H9 (cell line): ENCODE data around the gene ST8SIA2. TPM values are rescaled to one million over a fixed set of nuclear protein-coding genes. Genes with fewer than 3 reads are reported as not detected.

Experiments used
- DNase-seq: peaks from one replicate; pipeline ENCODE4 v3.0.0-alpha.2; 2017
- H2AFZ ChIP-seq: one replicate; pipeline ENCODE4 v1.6.1; 2013; ENCODE audit warnings: mild to moderate bottlenecking, low read length, control low read depth, moderate library complexity
- H2AK5ac ChIP-seq: 2 replicates; pipeline ENCODE4 v1.6.1; 2013; ENCODE audit warnings: low read length, control low read depth, mixed read lengths; ENCODE audit not compliant: insufficient read length
- H2BK120ac ChIP-seq: one replicate; pipeline ENCODE4 v1.6.1; 2013; ENCODE audit warnings: low read depth, mild to moderate bottlenecking, low read length, control low read depth, inconsistent platforms; ENCODE audit not compliant: poor library complexity, severe bottlenecking
- H2BK12ac ChIP-seq: 2 replicates; pipeline ENCODE4 v1.6.1; 2013; ENCODE audit warnings: low read length, control low read depth, mixed read lengths, low read depth; ENCODE audit not compliant: insufficient read length
- H2BK15ac ChIP-seq: 2 replicates; pipeline ENCODE4 v1.6.1; 2013; ENCODE audit warnings: low read depth, low read length, control low read depth
- H2BK20ac ChIP-seq: one replicate; pipeline ENCODE4 v1.6.1; 2013; ENCODE audit warnings: low read depth, mild to moderate bottlenecking, low read length, control low read depth, inconsistent platforms; ENCODE audit not compliant: poor library complexity, severe bottlenecking
- H2BK5ac ChIP-seq: 2 replicates; pipeline ENCODE4 v1.6.1; 2013; ENCODE audit warnings: low read length, control low read depth, mixed read lengths; ENCODE audit not compliant: insufficient read length
- H3K14ac ChIP-seq: 2 replicates; pipeline ENCODE4 v1.6.1; 2013; ENCODE audit warnings: low read length, control low read depth; ENCODE audit not compliant: insufficient read depth
- H3K18ac ChIP-seq: 2 replicates; pipeline ENCODE4 v1.6.1; 2013; ENCODE audit warnings: low read depth, mild to moderate bottlenecking, mixed read lengths, low read length, control low read depth; ENCODE audit not compliant: insufficient read length
- H3K23ac ChIP-seq: 2 replicates; pipeline ENCODE4 v1.6.1; 2013; ENCODE audit warnings: low read length, control low read depth, mixed read lengths, low read depth; ENCODE audit not compliant: insufficient read length
- H3K23me2 ChIP-seq: 2 replicates; pipeline ENCODE4 v1.6.1; 2013; ENCODE audit warnings: low read depth, mild to moderate bottlenecking, mixed read lengths, low read length, control low read depth; ENCODE audit not compliant: insufficient read length, poor library complexity, severe bottlenecking
- H3K27ac ChIP-seq: 2 replicates; pipeline ENCODE4 v1.5.1; 2013; ENCODE audit warnings: low read length, control low read depth, mixed read lengths, low read depth; ENCODE audit not compliant: insufficient read length
- H3K27me3 ChIP-seq: 2 replicates; pipeline ENCODE4 v1.6.1; 2013; ENCODE audit warnings: low read length, control low read depth, inconsistent platforms; ENCODE audit not compliant: insufficient read depth
- H3K4ac ChIP-seq: 2 replicates; pipeline ENCODE4 v1.6.1; 2013; ENCODE audit warnings: low read depth, mild to moderate bottlenecking, control low read depth, inconsistent platforms, low read length, moderate library complexity
- H3K4me1 ChIP-seq: 2 replicates; pipeline ENCODE4 v1.6.1; 2013; ENCODE audit warnings: low read length, control low read depth, inconsistent platforms; ENCODE audit not compliant: insufficient read depth
- H3K4me2 ChIP-seq: 2 replicates; pipeline ENCODE4 v1.6.1; 2013; ENCODE audit warnings: low read length, control low read depth, mixed read lengths; ENCODE audit not compliant: insufficient read length, insufficient read depth
- H3K56ac ChIP-seq: 2 replicates; pipeline ENCODE4 v1.6.1; 2013; ENCODE audit warnings: low read depth, mild to moderate bottlenecking, mixed read lengths, low read length, control low read depth; ENCODE audit not compliant: insufficient read length
- H3K79me1 ChIP-seq: 2 replicates; pipeline ENCODE4 v1.6.1; 2013; ENCODE audit warnings: low read depth, mild to moderate bottlenecking, moderate library complexity, low read length, control low read depth, inconsistent platforms; ENCODE audit not compliant: insufficient read depth, poor library complexity, severe bottlenecking
- H3K79me2 ChIP-seq: 2 replicates; pipeline ENCODE4 v1.6.1; 2013; ENCODE audit warnings: low read length, control low read depth, inconsistent platforms; ENCODE audit not compliant: insufficient read depth
- H3K9ac ChIP-seq: 2 replicates; pipeline ENCODE4 v1.6.1; 2013; ENCODE audit warnings: low read length, control low read depth, mixed read lengths; ENCODE audit not compliant: insufficient read length; ENCODE audit errors: extremely low read depth
- H3K9me3 ChIP-seq: one replicate; pipeline ENCODE4 v1.6.1; 2013; ENCODE audit warnings: low read depth, low read length, inconsistent platforms; ENCODE audit not compliant: control insufficient read depth
- H3T11ph ChIP-seq: one replicate; pipeline ENCODE4 v1.6.1; 2013; ENCODE audit warnings: mild to moderate bottlenecking, low read length, control low read depth, inconsistent platforms
- H4K20me1 ChIP-seq: one replicate; pipeline ENCODE4 v1.6.1; 2013; ENCODE audit not compliant: control insufficient read depth, insufficient read length, insufficient read depth
- H4K5ac ChIP-seq: 2 replicates; pipeline ENCODE4 v1.6.1; 2013; ENCODE audit warnings: low read depth, mild to moderate bottlenecking, mixed read lengths, low read length, control low read depth; ENCODE audit not compliant: insufficient read length
- H4K8ac ChIP-seq: replicated peaks from 2 replicates; pipeline ENCODE4 v1.6.1; 2013; ENCODE audit warnings: low read length, control low read depth, mixed read lengths, low read depth; ENCODE audit not compliant: insufficient read length
- H4K91ac ChIP-seq: 2 replicates; pipeline ENCODE4 v1.6.1; 2013; ENCODE audit warnings: low read depth, mild to moderate bottlenecking, moderate library complexity, mixed read lengths, low read length, control low read depth; ENCODE audit not compliant: insufficient read length
- H3K27ac Mint-ChIP-seq, 3 experiments: 2 replicates in 2 of 3; 3 replicates in 1 of 3; pipeline ENCODE4 v1.8.0; 2020 to 2021; ENCODE audit warnings: mixed read lengths in 3 of 3, mild to moderate bottlenecking in 1 of 3, moderate library complexity in 1 of 3
- H3K27me3 Mint-ChIP-seq: 2 replicates; pipeline ENCODE4 v1.8.0; 2021; ENCODE audit warnings: low read depth, mild to moderate bottlenecking, moderate library complexity, mixed read lengths
- H3K36me3 Mint-ChIP-seq, 3 experiments: 2 replicates in 2 of 3; 3 replicates in 1 of 3; pipeline ENCODE4 v1.8.0; 2020 to 2021; ENCODE audit warnings: low read depth in 3 of 3, mixed read lengths in 3 of 3; ENCODE audit not compliant: insufficient read depth in 1 of 3
- H3K4me1 Mint-ChIP-seq, 2 experiments: 2 replicates each; pipeline ENCODE4 v1.8.0; 2020; ENCODE audit warnings: mixed read lengths in 2 of 2
- H3K4me3 Mint-ChIP-seq, 2 experiments: 2 replicates in 1 of 2; 3 replicates in 1 of 2; pipeline ENCODE4 v1.8.0; 2020 to 2021; ENCODE audit warnings: mild to moderate bottlenecking in 2 of 2, mixed read lengths in 2 of 2, moderate library complexity in 1 of 2
- H3K9me3 Mint-ChIP-seq, 2 experiments: 2 replicates in 1 of 2; 3 replicates in 1 of 2; pipeline ENCODE4 v1.8.0; 2020; ENCODE audit warnings: mild to moderate bottlenecking in 2 of 2, mixed read lengths in 2 of 2, moderate library complexity in 1 of 2
- WGBS: extraction: QIAGEN DNeasy Blood & Tissue Kit; methylation state at CpG from one replicate; pipeline ENCODE4 v1.1.7; 2013; ENCODE audit warnings: missing lambda C conversion rate, low lambda C conversion rate, mixed read lengths; ENCODE audit not compliant: insufficient read length; ENCODE audit errors: extremely low coverage; 5-methylcytosine and 5-hydroxymethylcytosine counted together
- total RNA-seq: library from RNA; stranded (reverse); gene quantifications from 2 replicates; pipeline ENCODE4 v1.2.1, GENCODE V29; 2021
- TF ChIP-seq, protein P1 (sequence below): fragments of 200-600 bp; sonication (generic); conservative IDR thresholded peaks from 3 replicates; pipeline ENCODE4 v1.8.0; 2021; ENCODE audit warnings: antibody characterized with exemption, mild to moderate bottlenecking

ST8SIA2 gene
- total RNA-seq, 1 experiment from 2014 or later: 1.8 TPM

DNA sequence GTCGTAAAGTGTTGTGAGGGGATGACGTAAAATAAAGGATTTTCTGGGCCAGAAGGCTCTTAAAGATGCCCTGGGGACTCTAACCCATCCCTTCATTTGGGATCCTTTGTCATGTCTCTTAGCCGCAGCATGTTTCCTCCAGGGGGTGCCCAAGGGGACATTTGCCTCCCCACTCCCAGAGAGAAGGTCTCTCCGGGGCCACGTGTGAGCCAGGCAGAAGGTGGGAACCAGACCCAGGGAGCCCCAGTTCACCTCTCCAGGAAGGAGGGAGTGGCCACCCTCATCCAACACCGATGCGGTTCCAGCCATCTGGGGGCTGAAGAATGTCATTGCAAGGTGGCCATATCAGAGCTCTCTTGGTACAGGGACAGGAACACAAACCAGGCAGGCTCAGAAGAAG, 25.2 kb downstream of the ST8SIA2 start:
- WGBS: no CpG with 5 or more reads among the region's 7 CpGs

More for the DNA sequence above, 25.2 kb downstream of the ST8SIA2 start:
- Histone ChIP-seq H2BK5ac (no peak overlapping the region), H3K18ac (no peak overlapping the region), H3K27me3 (no peaks in the 10 kb centered on the region), H4K8ac (no peak overlapping the region), H4K5ac (no peak overlapping the region), H2BK12ac (no peak overlapping the region), H3K23ac (no peak overlapping the region), H2AFZ (no peak overlapping the region), H3K4ac (no peak overlapping the region), H3K27ac (no peak overlapping the region), H3T11ph (no peak overlapping the region), H3K23me2 (no peaks in the 10 kb centered on the region), H3K4me2 (no peak overlapping the region), H2BK20ac (no peak overlapping the region), H3K9ac (no peak overlapping the region), H2BK120ac (no peak overlapping the region), H3K4me1 (peaks cover 3% of the 10 kb centered on the region), H4K20me1 (no peaks in the 10 kb centered on the region), H3K56ac (no peak overlapping the region), H3K9me3 (no peaks in the 10 kb centered on the region), H2AK5ac (no peak overlapping the region), H2BK15ac (no peak overlapping the region), H3K79me2 (no peaks in the 10 kb centered on the region), H3K14ac (no peak overlapping the region), H3K79me1 (no peaks in the 10 kb centered on the region), H4K91ac (no peak overlapping the region)
- Mint-ChIP-seq H3K9me3 (no peaks in the 10 kb centered on the region), H3K36me3 (peaks cover 0 to 4% (median 0%) of the 10 kb centered on the region in 3 experiments; a peak in 2 of 7 replicates), H3K27ac (no peak overlapping the region), H3K4me3 (no peak overlapping the region), H3K4me1 (peaks cover 20 to 29% of the 10 kb centered on the region in 2 experiments), H3K27me3 (peaks cover 35% of the 10 kb centered on the region)
- peak; percentile 45 for DNase-seq
- TF ChIP-seq, protein P1, sequence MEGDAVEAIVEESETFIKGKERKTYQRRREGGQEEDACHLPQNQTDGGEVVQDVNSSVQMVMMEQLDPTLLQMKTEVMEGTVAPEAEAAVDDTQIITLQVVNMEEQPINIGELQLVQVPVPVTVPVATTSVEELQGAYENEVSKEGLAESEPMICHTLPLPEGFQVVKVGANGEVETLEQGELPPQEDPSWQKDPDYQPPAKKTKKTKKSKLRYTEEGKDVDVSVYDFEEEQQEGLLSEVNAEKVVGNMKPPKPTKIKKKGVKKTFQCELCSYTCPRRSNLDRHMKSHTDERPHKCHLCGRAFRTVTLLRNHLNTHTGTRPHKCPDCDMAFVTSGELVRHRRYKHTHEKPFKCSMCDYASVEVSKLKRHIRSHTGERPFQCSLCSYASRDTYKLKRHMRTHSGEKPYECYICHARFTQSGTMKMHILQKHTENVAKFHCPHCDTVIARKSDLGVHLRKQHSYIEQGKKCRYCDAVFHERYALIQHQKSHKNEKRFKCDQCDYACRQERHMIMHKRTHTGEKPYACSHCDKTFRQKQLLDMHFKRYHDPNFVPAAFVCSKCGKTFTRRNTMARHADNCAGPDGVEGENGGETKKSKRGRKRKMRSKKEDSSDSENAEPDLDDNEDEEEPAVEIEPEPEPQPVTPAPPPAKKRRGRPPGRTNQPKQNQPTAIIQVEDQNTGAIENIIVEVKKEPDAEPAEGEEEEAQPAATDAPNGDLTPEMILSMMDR: peak; percentile 37
